Osteocyte (in vitro differentiated cells): Measurements from ENCODE around the gene CEBPA. TPM values are rescaled to one million over a fixed set of nuclear protein-coding genes. Genes with fewer than 3 reads are reported as not detected.
"Not testable (repeated sequence)": the region's sequence is repeated elsewhere in the genome, so short reads cannot be mapped to it uniquely, and the experiment has no call there.

ENCODE experiments used
- DNase-seq: peaks from one replicate; pipeline ENCODE4 v3.0.0; 2021; ENCODE audit warnings: mixed read lengths; ENCODE audit not compliant: unreplicated experiment; ENCODE audit errors: extremely low spot score
- H3K27ac Mint-ChIP-seq: one replicate; pipeline ENCODE4 v1.8.0; 2021; ENCODE audit warnings: mild to moderate bottlenecking, mixed read lengths; ENCODE audit not compliant: unreplicated experiment
- H3K27me3 Mint-ChIP-seq: one replicate; pipeline ENCODE4 v1.8.0; 2021; ENCODE audit warnings: mixed read lengths; ENCODE audit not compliant: unreplicated experiment
- H3K36me3 Mint-ChIP-seq: one replicate; pipeline ENCODE4 v1.8.0; 2021; ENCODE audit warnings: mixed read lengths; ENCODE audit not compliant: unreplicated experiment
- H3K4me1 Mint-ChIP-seq: one replicate; pipeline ENCODE4 v1.8.0; 2021; ENCODE audit warnings: mixed read lengths; ENCODE audit not compliant: unreplicated experiment
- H3K4me3 Mint-ChIP-seq: one replicate; pipeline ENCODE4 v1.8.0; 2021; ENCODE audit warnings: mild to moderate bottlenecking, moderate library complexity, mixed read lengths; ENCODE audit not compliant: unreplicated experiment
- H3K9me3 Mint-ChIP-seq: one replicate; pipeline ENCODE4 v1.8.0; 2021; ENCODE audit warnings: mixed read lengths; ENCODE audit not compliant: unreplicated experiment
- CTCF ChIP-seq: fragments of 200-600 bp; sonication (generic); IDR thresholded peaks from 2 replicates; pipeline ENCODE4 v1.5.0; 2021; ENCODE audit warnings: antibody characterized with exemption, mild to moderate bottlenecking, moderate library complexity
- total RNA-seq: library from RNA; stranded (reverse); gene quantifications from 2 replicates; pipeline ENCODE4 v1.2.1, GENCODE V29; 2021

The CEBPA gene
- total RNA-seq, 1 donor from 2014 or later = 0.86 TPM

GRCh38 chr19:33298146-33298911, 4.0 kb downstream of the CEBPA start:
- no peak for TF ChIP-seq CTCF
- Mint-ChIP-seq H3K27ac (no peak overlapping the region), H3K27me3 (peaks cover 29% of the 10 kb centered on the region), H3K36me3 (no peaks in the 10 kb centered on the region), H3K4me1 (peaks cover 2% of the 10 kb centered on the region), H3K9me3 (no peaks in the 10 kb centered on the region), H3K4me3 (no peak overlapping the region)
- no peak for DNase-seq

- H3K4me3 Mint-ChIP-seq = no peak overlapping the region
- peaks cover 2% of the 10 kb centered on the region for H3K4me1 Mint-ChIP-seq
- TF ChIP-seq CTCF = no peak
- H3K27ac Mint-ChIP-seq = no peak overlapping the region
- H3K27me3 Mint-ChIP-seq = peaks cover 29% of the 10 kb centered on the region
- H3K36me3 Mint-ChIP-seq = no peaks in the 10 kb centered on the region
- no peak for DNase-seq
- H3K9me3 Mint-ChIP-seq = no peaks in the 10 kb centered on the region
Measured at GRCh38 chr19:33297401-33298145, 4.8 kb downstream of the CEBPA start.

GRCh38 chr19:33296488-33296971, 5.8 kb downstream of the CEBPA start:
- Mint-ChIP-seq H3K27me3 (peaks cover 29% of the 10 kb centered on the region), H3K4me1 (peaks cover 2% of the 10 kb centered on the region), H3K4me3 (no peak overlapping the region), H3K27ac (no peak overlapping the region), H3K36me3 (no peaks in the 10 kb centered on the region), H3K9me3 (no peaks in the 10 kb centered on the region)
- DNase-seq = no peak
- no peak for TF ChIP-seq CTCF

- H3K9me3 Mint-ChIP-seq = no peaks in the 10 kb centered on the region
- H3K4me3 Mint-ChIP-seq = no peak overlapping the region
- H3K4me1 Mint-ChIP-seq = no peaks in the 10 kb centered on the region
- H3K36me3 Mint-ChIP-seq = no peaks in the 10 kb centered on the region
- H3K27ac Mint-ChIP-seq = no peak overlapping the region
- no peak for TF ChIP-seq CTCF
- no peak for DNase-seq
- H3K27me3 Mint-ChIP-seq = peaks cover 28% of the 10 kb centered on the region
Measured at GRCh38 chr19:33295621-33296487, 6.5 kb downstream of the CEBPA start.

GRCh38 chr19:33295046-33295445, 7.3 kb downstream of the CEBPA start:
- H3K9me3 Mint-ChIP-seq, DNase-seq, H3K4me3 Mint-ChIP-seq, H3K4me1 Mint-ChIP-seq, H3K36me3 Mint-ChIP-seq, H3K27ac Mint-ChIP-seq: not testable (repeated sequence)
- peaks cover 20% of the 10 kb centered on the region for H3K27me3 Mint-ChIP-seq
